T-helper 2 cell treated with Interferon-gamma antibody and Interleukin-4, amounts not matched to agents 5 μg/mL and 100 μg/mL, for 36 hours (primary cell): ENCODE results near the gene B4GALT4.
"Not testable (repeated sequence)": the region's sequence is repeated elsewhere in the genome, so short reads cannot be mapped to it uniquely, and the experiment has no call there.

Experiments
- DNase-seq: peaks from one replicate; pipeline ENCODE4 v3.0.0; 2021; ENCODE audit warnings: low spot score
- H3K27ac Mint-ChIP-seq: one replicate; pipeline ENCODE4 v1.8.0; 2021; ENCODE audit warnings: mild to moderate bottlenecking, mixed read lengths
- H3K27me3 Mint-ChIP-seq: one replicate; pipeline ENCODE4 v1.8.0; 2021; ENCODE audit warnings: low read depth, mixed read lengths
- H3K36me3 Mint-ChIP-seq: one replicate; pipeline ENCODE4 v1.8.0; 2021; ENCODE audit warnings: low read depth, mixed read lengths
- H3K4me1 Mint-ChIP-seq: one replicate; pipeline ENCODE4 v1.8.0; 2021; ENCODE audit warnings: low read depth, mixed read lengths
- H3K4me3 Mint-ChIP-seq: one replicate; pipeline ENCODE4 v1.8.0; 2022; ENCODE audit warnings: mild to moderate bottlenecking, moderate library complexity, mixed read lengths
- H3K9me3 Mint-ChIP-seq: one replicate; pipeline ENCODE4 v1.8.0; 2021; ENCODE audit warnings: mixed read lengths

B4GALT4 gene

DNA sequence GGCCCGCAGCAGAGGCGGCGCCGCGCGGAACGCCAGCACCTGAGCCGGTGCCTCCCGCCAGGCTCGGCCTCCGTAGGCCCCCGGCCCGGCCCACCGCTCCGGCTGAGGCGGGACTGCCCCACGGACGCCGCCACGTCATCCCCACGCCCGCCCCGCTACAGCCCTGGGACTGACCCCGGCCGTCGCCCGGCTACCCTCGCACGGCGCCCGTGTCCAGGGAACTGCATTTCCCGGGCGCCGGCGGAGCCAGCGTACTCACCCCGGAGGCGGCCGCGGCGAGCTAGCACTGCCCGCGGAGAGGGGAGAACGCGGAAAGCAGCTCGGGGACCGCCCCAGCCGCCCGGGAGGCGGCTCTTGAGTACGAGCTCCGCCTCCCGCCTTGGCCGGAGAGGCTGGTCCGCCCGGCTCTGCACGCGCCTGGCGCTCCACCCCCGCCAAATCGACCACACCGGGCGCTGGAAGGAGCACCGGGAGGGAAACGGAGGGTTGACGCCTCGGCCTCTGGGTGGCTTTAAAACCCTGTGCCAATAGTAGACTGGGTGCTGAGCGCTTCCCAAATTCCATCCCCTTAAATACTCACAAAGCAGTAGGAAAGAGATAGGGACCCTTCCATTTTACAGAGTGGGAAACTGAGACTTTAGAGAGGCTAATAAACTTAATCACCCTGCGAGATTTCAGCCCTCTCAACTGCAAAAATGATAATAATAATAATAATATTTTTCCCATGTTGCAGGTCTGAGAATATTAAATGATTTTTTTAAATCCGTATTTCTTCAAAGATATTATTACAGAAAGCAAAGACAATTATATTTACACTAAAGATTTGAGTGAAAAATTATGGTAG lies at the start of gene B4GALT4:
Gene B4GALT4 (minus strand): TSS at position 288 of the 844 bp plus-strand sequence. CDS start 10,779 bp downstream, outside the sequence.
- peaks cover 11% of the 10 kb centered on the region for H3K36me3 Mint-ChIP-seq
- peak; percentile 83 for DNase-seq
- H3K4me3 Mint-ChIP-seq, result peak within 1 kb of the TSS; percentile 91
- H3K9me3 Mint-ChIP-seq, result no peaks in the 10 kb centered on the region
- H3K4me1 Mint-ChIP-seq, result peaks cover 29% of the 10 kb centered on the region
- peak within 1 kb of the TSS; percentile 91 for H3K27ac Mint-ChIP-seq
- H3K27me3 Mint-ChIP-seq, result no peaks in the 10 kb centered on the region

GRCh38 chr3:119289404-119289770 lies 48.7 kb upstream of the B4GALT4 start:
- peaks cover 40% of the 10 kb centered on the region for H3K27me3 Mint-ChIP-seq
- H3K4me3 Mint-ChIP-seq, result no peak overlapping the region
- H3K36me3 Mint-ChIP-seq, result peaks cover 6% of the 10 kb centered on the region
- peaks cover 17% of the 10 kb centered on the region for H3K4me1 Mint-ChIP-seq
- H3K9me3 Mint-ChIP-seq, result peaks cover 32% of the 10 kb centered on the region
- no peak for DNase-seq
- no peak overlapping the region for H3K27ac Mint-ChIP-seq

GRCh38 chr3:119288669-119289403 lies 48.2 kb upstream of the B4GALT4 start:
- Mint-ChIP-seq H3K4me1 (peaks cover 14% of the 10 kb centered on the region), H3K36me3 (peaks cover 6% of the 10 kb centered on the region), H3K27ac (no peak overlapping the region), H3K9me3 (peaks cover 34% of the 10 kb centered on the region), H3K4me3 (no peak overlapping the region), H3K27me3 (peaks cover 41% of the 10 kb centered on the region)
- DNase-seq, result no peak

DNA sequence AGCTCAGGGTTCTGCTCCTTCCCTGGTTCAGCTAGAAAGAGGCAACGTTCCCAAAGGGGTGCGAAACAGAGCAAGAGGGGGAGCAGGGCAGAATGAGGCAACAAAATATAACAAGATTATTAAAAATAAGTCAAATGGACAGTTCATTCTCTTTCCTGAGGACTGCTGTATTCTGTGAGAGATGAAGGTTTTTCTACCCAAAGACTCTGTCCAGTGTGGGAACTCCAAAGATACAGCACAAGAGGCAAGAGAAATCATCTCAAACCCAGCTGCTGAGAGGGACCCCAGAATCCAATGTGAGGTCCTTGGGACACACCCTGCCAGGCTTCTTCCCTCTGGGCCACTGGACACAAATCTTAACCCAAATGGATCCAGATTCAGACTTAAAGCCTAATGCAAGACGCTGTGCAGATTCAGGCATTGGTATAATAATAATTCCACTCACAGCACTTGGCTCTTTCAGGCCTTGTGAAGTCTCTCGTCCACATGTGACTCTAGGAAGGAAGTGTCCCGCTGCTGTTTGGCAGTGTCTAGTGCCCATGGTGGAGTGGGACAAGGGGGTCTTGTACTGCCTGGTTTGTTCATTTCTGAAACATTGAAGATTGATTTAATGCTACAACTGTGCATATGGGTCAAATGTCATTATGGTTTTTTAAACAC lies 39.0 kb upstream of the B4GALT4 start:
- H3K27me3 Mint-ChIP-seq, result peaks cover 5% of the 10 kb centered on the region
- H3K4me3 Mint-ChIP-seq, result no peak overlapping the region
- H3K27ac Mint-ChIP-seq, result no peak overlapping the region
- DNase-seq, result no peak
- no peaks in the 10 kb centered on the region for H3K4me1 Mint-ChIP-seq
- H3K36me3 Mint-ChIP-seq, result peaks cover 2% of the 10 kb centered on the region
- H3K9me3 Mint-ChIP-seq, result peaks cover 21% of the 10 kb centered on the region

- Mint-ChIP-seq H3K36me3 (peaks cover 2% of the 10 kb centered on the region), H3K27ac (no peak overlapping the region), H3K4me3 (no peak overlapping the region), H3K9me3 (peaks cover 21% of the 10 kb centered on the region), H3K27me3 (peaks cover 5% of the 10 kb centered on the region), H3K4me1 (no peaks in the 10 kb centered on the region)
- no peak for DNase-seq
These were observed 38.5 kb upstream of the B4GALT4 start for GRCh38 chr3:119279101-119279554.

- H3K36me3 Mint-ChIP-seq, result no peaks in the 10 kb centered on the region
- no peaks in the 10 kb centered on the region for H3K4me1 Mint-ChIP-seq
These were observed 36.0 kb upstream of the B4GALT4 start for GRCh38 chr3:119276680-119277079.

GRCh38 chr3:119270212-119270611 lies 29.5 kb upstream of the B4GALT4 start:
- H3K4me3 Mint-ChIP-seq, H3K27ac Mint-ChIP-seq, H3K4me1 Mint-ChIP-seq, H3K36me3 Mint-ChIP-seq, DNase-seq: not testable (repeated sequence)
- Mint-ChIP-seq H3K9me3 (peaks cover 12% of the 10 kb centered on the region), H3K27me3 (peaks cover 40% of the 10 kb centered on the region)

More at GRCh38 chr3:119276680-119277079, 36.0 kb upstream of the B4GALT4 start:
- Mint-ChIP-seq H3K27me3 (peaks cover 10% of the 10 kb centered on the region), H3K4me3 (no peak overlapping the region), H3K9me3 (peaks cover 4% of the 10 kb centered on the region), H3K27ac (no peak overlapping the region)
- no peak for DNase-seq

- peaks cover 6% of the 10 kb centered on the region for H3K4me1 Mint-ChIP-seq
- DNase-seq, result no peak
- H3K27ac Mint-ChIP-seq, result no peak overlapping the region
- peaks cover 15% of the 10 kb centered on the region for H3K27me3 Mint-ChIP-seq
- no peaks in the 10 kb centered on the region for H3K9me3 Mint-ChIP-seq
- H3K36me3 Mint-ChIP-seq, result no peaks in the 10 kb centered on the region
- no peak overlapping the region for H3K4me3 Mint-ChIP-seq
These were observed 20.4 kb upstream of the B4GALT4 start for GRCh38 chr3:119261055-119261454.

DNA sequence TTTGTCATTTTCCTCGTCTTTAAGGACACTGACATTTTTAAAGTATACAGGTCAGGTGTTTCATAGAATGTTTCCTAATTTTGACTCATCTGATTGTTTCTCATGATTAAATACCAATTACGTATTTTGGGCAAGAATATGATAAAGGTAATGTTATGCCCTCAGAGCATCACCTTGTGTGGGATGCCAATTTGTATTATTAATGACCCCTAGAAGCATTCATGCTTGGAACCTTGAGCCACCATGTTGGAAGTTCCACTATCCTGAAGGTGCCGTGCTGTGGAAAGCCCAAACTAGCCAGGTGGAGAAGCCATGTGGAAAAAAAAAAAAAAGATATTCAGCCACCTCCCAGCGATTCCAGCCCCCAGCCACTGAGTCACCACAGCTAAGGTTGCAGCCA lies 19.1 kb upstream of the B4GALT4 start:
- Mint-ChIP-seq H3K36me3 (no peaks in the 10 kb centered on the region), H3K27ac (no peak overlapping the region), H3K4me3 (no peak overlapping the region), H3K9me3 (no peaks in the 10 kb centered on the region), H3K4me1 (peaks cover 6% of the 10 kb centered on the region), H3K27me3 (peaks cover 9% of the 10 kb centered on the region)
- no peak for DNase-seq

DNA sequence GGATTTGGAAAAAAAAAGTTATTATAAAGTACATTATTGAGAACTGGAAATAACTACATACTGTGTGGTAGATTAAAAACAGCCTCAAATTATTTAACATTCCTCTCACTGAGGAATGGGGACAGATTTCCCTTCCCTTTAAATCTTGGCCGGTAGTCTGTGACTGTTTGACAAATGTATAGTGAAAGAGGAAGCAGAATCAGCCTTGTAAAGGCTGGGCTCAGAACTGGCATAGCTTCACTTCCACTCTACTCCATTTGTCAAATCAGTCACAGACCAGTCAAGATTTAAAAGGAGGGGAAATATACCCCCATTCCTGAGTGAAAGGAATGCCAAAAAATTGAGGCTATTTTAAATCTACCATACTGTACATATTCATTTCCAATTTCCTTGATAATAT lies 18.2 kb upstream of the B4GALT4 start:
- no peak for DNase-seq
- Mint-ChIP-seq H3K36me3 (no peaks in the 10 kb centered on the region), H3K4me1 (peaks cover 6% of the 10 kb centered on the region), H3K27me3 (peaks cover 9% of the 10 kb centered on the region), H3K9me3 (no peaks in the 10 kb centered on the region), H3K4me3 (no peak overlapping the region), H3K27ac (no peak overlapping the region)

DNA sequence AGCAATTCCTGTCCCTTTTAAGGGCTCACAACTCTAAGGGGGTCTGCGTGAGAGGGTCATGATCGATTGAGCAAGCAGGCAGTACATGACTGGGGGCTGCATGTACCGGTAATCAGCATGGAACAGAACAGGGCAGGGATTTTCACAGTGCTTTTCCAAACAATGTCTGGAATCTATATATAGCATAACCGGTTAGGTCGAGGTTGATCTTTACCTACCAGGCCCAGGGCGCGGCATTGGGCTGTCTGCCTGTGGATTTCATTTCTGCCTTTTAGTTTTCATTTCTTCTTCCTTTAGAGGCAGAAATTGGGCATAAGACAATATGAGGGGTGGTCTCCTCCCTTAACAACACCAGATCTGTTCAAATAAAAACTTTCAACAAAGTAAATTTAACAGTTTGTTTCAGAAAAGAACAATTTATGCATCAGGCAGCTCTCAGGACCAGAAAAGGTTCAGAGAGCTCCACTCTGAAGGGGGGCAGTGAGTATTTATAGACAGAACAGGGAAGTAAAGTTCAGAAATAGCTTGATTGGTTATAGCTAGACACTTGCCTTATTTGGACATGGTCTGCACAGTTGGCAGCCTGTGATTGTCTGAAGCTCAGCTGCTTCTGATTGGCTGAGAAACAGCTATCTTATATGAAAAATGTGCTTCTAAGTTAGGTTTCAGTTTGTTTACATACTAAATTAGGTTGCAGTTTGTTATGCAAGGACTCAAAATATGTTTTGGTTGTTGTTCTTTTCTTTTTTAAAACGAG lies 17.2 kb upstream of the B4GALT4 start:
- H3K36me3 Mint-ChIP-seq, result no peaks in the 10 kb centered on the region
- DNase-seq, result no peak
- H3K4me1 Mint-ChIP-seq, result peaks cover 6% of the 10 kb centered on the region
- peaks cover 5% of the 10 kb centered on the region for H3K27me3 Mint-ChIP-seq
- no peak overlapping the region for H3K4me3 Mint-ChIP-seq
- H3K9me3 Mint-ChIP-seq, result no peaks in the 10 kb centered on the region
- H3K27ac Mint-ChIP-seq, result no peak overlapping the region

DNA sequence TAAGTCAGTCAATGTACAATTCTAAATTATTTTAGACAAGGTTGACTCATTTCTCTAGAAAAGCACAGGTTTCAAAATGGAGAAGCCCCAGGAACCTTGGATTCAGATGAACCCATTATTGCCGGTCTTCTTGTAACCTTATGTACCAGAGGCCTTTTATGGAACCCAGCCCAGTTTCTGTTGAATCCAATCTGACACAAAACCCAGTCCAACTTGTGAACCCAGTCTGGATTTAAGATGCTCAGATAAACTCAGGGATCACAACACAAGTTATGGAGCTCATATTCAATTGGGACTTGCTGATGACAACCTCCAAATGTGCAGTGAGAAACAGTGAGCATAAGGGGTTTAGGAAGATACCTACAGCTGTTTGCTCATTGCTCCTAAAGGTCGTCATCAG lies 16.4 kb upstream of the B4GALT4 start:
- Mint-ChIP-seq H3K27ac (no peak overlapping the region), H3K27me3 (peaks cover 7% of the 10 kb centered on the region), H3K4me3 (no peak overlapping the region), H3K4me1 (peaks cover 6% of the 10 kb centered on the region), H3K9me3 (no peaks in the 10 kb centered on the region), H3K36me3 (no peaks in the 10 kb centered on the region)
- no peak for DNase-seq

DNA sequence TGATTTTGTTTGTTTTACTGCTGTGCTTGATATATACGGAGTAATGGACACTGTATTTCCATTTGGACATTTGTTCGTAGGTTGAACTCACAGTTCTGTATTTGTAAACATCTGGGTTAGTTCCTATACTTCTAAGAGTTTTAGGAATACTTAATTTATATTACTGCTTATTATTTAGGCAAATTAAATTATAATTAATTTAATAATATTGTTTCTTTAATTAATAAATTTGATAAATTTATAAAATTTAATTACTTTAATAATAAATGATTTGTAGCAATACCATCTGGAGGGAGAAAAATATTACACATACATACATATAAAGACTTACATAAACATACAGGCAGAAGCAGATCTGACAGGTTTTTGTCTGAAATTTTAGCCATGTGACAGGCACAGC lies 14.5 kb upstream of the B4GALT4 start:
- Mint-ChIP-seq H3K27me3 (peaks cover 15% of the 10 kb centered on the region), H3K27ac (no peak overlapping the region), H3K36me3 (no peaks in the 10 kb centered on the region), H3K4me1 (peaks cover 6% of the 10 kb centered on the region), H3K9me3 (no peaks in the 10 kb centered on the region), H3K4me3 (no peak overlapping the region)
- no peak for DNase-seq
